Renal pelvis (tissue), 4 donors: ENCODE measurements around the gene CRACR2A. TPM values are rescaled to one million over a fixed set of nuclear protein-coding genes. Genes with fewer than 3 reads are reported as not detected.

Source experiments
- DNase-seq: peaks from one replicate; pipeline ENCODE4 v3.0.0-alpha.2; 2013
- polyA plus RNA-seq, 3 donors: library from polyadenylated mRNA; unstranded; fragments of 120-200 nt; gene quantifications; one replicate each; pipeline ENCODE4 v1.2.1, GENCODE V29; 2013; ENCODE audit not compliant: insufficient read length in 3 of 3

Gene CRACR2A
- polyA plus RNA-seq, 3 donors = 1.3 to 1.7 (median 1.7) TPM

GRCh38 chr12:3598896-3599860 lies 153.7 kb downstream of the CRACR2A start:
- no peak for DNase-seq

GRCh38 chr12:3597526-3598210 lies 155.2 kb downstream of the CRACR2A start:
- no peak for DNase-seq

GRCh38 chr12:3596703-3597415 lies 156.1 kb downstream of the CRACR2A start:
- no peak for DNase-seq

- DNase-seq = no peak
Measured at GRCh38 chr12:3595721-3596120, 157.2 kb downstream of the CRACR2A start.

GRCh38 chr12:3594966-3595365 lies 157.9 kb downstream of the CRACR2A start:
- no peak for DNase-seq

GRCh38 chr12:3593906-3594483 lies 158.9 kb downstream of the CRACR2A start:
- DNase-seq = no peak

- DNase-seq = no peak
Measured at GRCh38 chr12:3592856-3593625, 159.9 kb downstream of the CRACR2A start.

GRCh38 chr12:3589745-3590144 lies 163.2 kb downstream of the CRACR2A start:
- no peak for DNase-seq

- DNase-seq = no peak
Measured at GRCh38 chr12:3587402-3588013, 165.4 kb downstream of the CRACR2A start.

- no peak for DNase-seq
Measured at GRCh38 chr12:3583656-3584334, 169.1 kb downstream of the CRACR2A start.

- no peak for DNase-seq
Measured at GRCh38 chr12:3580094-3580749, 172.7 kb downstream of the CRACR2A start.

GRCh38 chr12:3579446-3580093 lies 173.3 kb downstream of the CRACR2A start:
- no peak for DNase-seq

- no peak for DNase-seq
Measured at GRCh38 chr12:3578557-3578956, 174.4 kb downstream of the CRACR2A start.

GRCh38 chr12:3576891-3577290 lies 176.0 kb downstream of the CRACR2A start:
- DNase-seq = no peak

- DNase-seq = no peak
Measured at GRCh38 chr12:3574986-3575385, 177.9 kb downstream of the CRACR2A start.

- no peak for DNase-seq
Measured at GRCh38 chr12:3572560-3572959, 180.3 kb downstream of the CRACR2A start.

- DNase-seq = no peak
Measured at GRCh38 chr12:3571724-3572123, 181.2 kb downstream of the CRACR2A start.

GRCh38 chr12:3571323-3571722 lies 181.6 kb downstream of the CRACR2A start:
- DNase-seq = no peak

- no peak for DNase-seq
Measured at GRCh38 chr12:3568695-3569094, 184.2 kb downstream of the CRACR2A start.
